Astrocyte of the cerebellum (primary cell): ENCODE measurements around the gene CEP72.

Source experiments
- DNase-seq: peaks from one replicate; pipeline ENCODE4 v3.0.0-alpha.2; 2011; ENCODE audit warnings: low read depth
- H3K4me3 ChIP-seq: 2 replicates; pipeline ENCODE4 v1.5.1; 2011; ENCODE audit warnings: mild to moderate bottlenecking, low read depth, low read length, moderate library complexity
- CTCF ChIP-seq: IDR thresholded peaks from 2 replicates; pipeline ENCODE4 v1.5.1; 2012; ENCODE audit warnings: low read length, low read depth, moderate library complexity, mild to moderate bottlenecking; ENCODE audit errors: missing control alignments
- in situ Hi-C: cut with HindIII; loops from 2 replicates; pipeline ENCODE4 v1.10.0; 2017; ENCODE audit warnings: low sequenced_read_pairs

Gene CEP72

GRCh38 chr5:587403-587802 lies 24.7 kb upstream of the CEP72 start:
- H3K4me3 ChIP-seq = no peak overlapping the region
- in situ Hi-C loops = no loop called here
- TF ChIP-seq CTCF = no peak
- DNase-seq = no peak

DNA sequence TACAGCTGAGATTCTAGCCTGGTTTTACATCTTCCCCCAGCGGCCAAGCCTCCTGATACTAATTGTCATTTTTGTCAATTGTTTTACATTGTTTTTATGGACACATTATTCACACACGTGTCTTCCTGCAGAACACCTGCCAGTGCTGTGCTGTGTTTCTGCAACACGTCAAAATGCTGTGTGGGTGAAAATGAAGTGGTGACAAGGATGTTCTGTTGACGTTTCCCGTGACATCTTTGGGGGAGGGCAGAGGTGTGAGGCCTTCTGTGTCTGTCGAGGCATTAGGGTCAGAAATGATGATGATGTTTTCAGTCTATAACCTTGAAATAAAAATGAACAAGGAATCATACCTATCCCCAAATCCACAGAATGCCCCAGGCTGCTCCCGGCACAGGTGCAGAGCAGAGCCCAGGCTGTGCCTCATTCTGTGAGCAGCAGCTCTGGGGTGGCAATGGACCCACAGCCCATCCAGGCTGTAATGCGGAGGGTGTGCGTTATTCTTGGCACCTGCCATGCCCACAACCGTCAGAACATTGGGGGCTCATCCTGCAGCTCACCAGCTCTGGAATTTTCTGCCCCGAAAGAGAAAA lies 23.6 kb upstream of the CEP72 start:
- no peak overlapping the region for H3K4me3 ChIP-seq
- no peak for DNase-seq
- no peak for TF ChIP-seq CTCF
- in situ Hi-C loops = no loop called here

DNA sequence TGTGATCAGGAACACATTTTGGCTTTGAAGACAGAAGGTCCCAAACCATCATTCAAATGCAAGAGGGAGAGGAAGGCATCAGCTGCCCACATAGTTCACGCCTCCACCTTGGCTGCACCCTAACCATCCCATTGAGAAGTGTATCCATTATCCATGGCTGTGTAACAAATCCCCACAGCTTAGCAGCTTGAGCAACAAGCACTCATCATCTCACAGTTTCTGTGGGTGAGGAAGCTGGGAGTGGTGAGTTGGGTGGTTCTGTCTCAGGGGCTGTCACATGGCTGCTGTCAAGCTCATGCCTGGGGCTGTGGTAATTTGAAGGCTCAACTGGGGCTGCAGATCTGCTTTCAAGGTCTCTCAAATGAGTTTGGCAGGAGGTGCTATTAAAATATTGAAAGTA lies 23.0 kb upstream of the CEP72 start:
- in situ Hi-C loops = no loop called here
- H3K4me3 ChIP-seq = no peak overlapping the region
- TF ChIP-seq CTCF = no peak
- DNase-seq = no peak

GRCh38 chr5:589588-589987 lies 22.6 kb upstream of the CEP72 start:
- in situ Hi-C loops = no loop called here
- no peak for TF ChIP-seq CTCF

GRCh38 chr5:590346-590745 lies 21.8 kb upstream of the CEP72 start:
- no peak for DNase-seq
- H3K4me3 ChIP-seq = no peak overlapping the region
- in situ Hi-C loops = no loop called here
- no peak for TF ChIP-seq CTCF

More at GRCh38 chr5:589588-589987, 22.6 kb upstream of the CEP72 start:
- no peak for DNase-seq
- H3K4me3 ChIP-seq = no peak overlapping the region

DNA sequence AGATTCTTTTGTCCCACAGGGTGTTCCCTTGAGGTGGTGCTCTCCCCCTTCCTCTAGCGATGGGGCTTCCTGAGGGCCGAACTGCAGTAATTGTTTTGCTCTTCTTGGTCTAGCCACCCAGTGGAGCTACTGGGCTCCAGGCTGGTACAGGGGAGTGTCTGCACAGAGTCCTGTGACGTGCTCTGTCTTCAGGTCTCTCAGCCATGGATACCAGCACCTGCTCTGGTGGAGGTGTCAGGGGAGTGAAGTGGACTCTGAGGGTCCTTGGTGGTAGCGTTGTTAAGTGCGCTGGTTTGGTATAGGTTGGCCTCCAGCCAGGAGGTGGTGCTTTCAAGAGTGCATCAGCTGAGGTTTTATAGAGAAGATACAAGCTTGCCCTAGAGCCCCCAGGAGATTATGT lies 20.4 kb upstream of the CEP72 start:
- no peak for DNase-seq
- H3K4me3 ChIP-seq = no peak overlapping the region
- in situ Hi-C loops = no loop called here
- no peak for TF ChIP-seq CTCF
